Osteocyte (in vitro differentiated cells): Measurements from ENCODE around the gene PNPLA2. TPM values are rescaled to one million over a fixed set of nuclear protein-coding genes. Genes with fewer than 3 reads are reported as not detected.

Experiments used
- DNase-seq: peaks from one replicate; pipeline ENCODE4 v3.0.0; 2021; ENCODE audit warnings: mixed read lengths; ENCODE audit not compliant: unreplicated experiment; ENCODE audit errors: extremely low spot score
- H3K27ac Mint-ChIP-seq: one replicate; pipeline ENCODE4 v1.8.0; 2021; ENCODE audit warnings: mild to moderate bottlenecking, mixed read lengths; ENCODE audit not compliant: unreplicated experiment
- H3K27me3 Mint-ChIP-seq: one replicate; pipeline ENCODE4 v1.8.0; 2021; ENCODE audit warnings: mixed read lengths; ENCODE audit not compliant: unreplicated experiment
- H3K36me3 Mint-ChIP-seq: one replicate; pipeline ENCODE4 v1.8.0; 2021; ENCODE audit warnings: mixed read lengths; ENCODE audit not compliant: unreplicated experiment
- H3K4me1 Mint-ChIP-seq: one replicate; pipeline ENCODE4 v1.8.0; 2021; ENCODE audit warnings: mixed read lengths; ENCODE audit not compliant: unreplicated experiment
- H3K4me3 Mint-ChIP-seq: one replicate; pipeline ENCODE4 v1.8.0; 2021; ENCODE audit warnings: mild to moderate bottlenecking, moderate library complexity, mixed read lengths; ENCODE audit not compliant: unreplicated experiment
- H3K9me3 Mint-ChIP-seq: one replicate; pipeline ENCODE4 v1.8.0; 2021; ENCODE audit warnings: mixed read lengths; ENCODE audit not compliant: unreplicated experiment
- total RNA-seq: library from RNA; stranded (reverse); gene quantifications from 2 replicates; pipeline ENCODE4 v1.2.1, GENCODE V29; 2021
- TF ChIP-seq, protein P1 (sequence below): fragments of 200-600 bp; sonication (generic); IDR thresholded peaks from 2 replicates; pipeline ENCODE4 v1.5.0; 2021; ENCODE audit warnings: antibody characterized with exemption, mild to moderate bottlenecking, moderate library complexity

PNPLA2 gene
- total RNA-seq, 1 donor from 2014 or later = 96.4 TPM

- Mint-ChIP-seq H3K27ac (peak overlapping the region; percentile 88), H3K4me3 (peak overlapping the region; percentile 86), H3K36me3 (no peaks in the 10 kb centered on the region), H3K4me1 (peaks cover 23% of the 10 kb centered on the region), H3K9me3 (no peaks in the 10 kb centered on the region), H3K27me3 (no peaks in the 10 kb centered on the region)
- no peak for DNase-seq
- TF ChIP-seq, protein P1, sequence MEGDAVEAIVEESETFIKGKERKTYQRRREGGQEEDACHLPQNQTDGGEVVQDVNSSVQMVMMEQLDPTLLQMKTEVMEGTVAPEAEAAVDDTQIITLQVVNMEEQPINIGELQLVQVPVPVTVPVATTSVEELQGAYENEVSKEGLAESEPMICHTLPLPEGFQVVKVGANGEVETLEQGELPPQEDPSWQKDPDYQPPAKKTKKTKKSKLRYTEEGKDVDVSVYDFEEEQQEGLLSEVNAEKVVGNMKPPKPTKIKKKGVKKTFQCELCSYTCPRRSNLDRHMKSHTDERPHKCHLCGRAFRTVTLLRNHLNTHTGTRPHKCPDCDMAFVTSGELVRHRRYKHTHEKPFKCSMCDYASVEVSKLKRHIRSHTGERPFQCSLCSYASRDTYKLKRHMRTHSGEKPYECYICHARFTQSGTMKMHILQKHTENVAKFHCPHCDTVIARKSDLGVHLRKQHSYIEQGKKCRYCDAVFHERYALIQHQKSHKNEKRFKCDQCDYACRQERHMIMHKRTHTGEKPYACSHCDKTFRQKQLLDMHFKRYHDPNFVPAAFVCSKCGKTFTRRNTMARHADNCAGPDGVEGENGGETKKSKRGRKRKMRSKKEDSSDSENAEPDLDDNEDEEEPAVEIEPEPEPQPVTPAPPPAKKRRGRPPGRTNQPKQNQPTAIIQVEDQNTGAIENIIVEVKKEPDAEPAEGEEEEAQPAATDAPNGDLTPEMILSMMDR = no peak
These were observed 42.0 kb upstream of the PNPLA2 start for GRCh38 chr11:776561-777287.

DNA sequence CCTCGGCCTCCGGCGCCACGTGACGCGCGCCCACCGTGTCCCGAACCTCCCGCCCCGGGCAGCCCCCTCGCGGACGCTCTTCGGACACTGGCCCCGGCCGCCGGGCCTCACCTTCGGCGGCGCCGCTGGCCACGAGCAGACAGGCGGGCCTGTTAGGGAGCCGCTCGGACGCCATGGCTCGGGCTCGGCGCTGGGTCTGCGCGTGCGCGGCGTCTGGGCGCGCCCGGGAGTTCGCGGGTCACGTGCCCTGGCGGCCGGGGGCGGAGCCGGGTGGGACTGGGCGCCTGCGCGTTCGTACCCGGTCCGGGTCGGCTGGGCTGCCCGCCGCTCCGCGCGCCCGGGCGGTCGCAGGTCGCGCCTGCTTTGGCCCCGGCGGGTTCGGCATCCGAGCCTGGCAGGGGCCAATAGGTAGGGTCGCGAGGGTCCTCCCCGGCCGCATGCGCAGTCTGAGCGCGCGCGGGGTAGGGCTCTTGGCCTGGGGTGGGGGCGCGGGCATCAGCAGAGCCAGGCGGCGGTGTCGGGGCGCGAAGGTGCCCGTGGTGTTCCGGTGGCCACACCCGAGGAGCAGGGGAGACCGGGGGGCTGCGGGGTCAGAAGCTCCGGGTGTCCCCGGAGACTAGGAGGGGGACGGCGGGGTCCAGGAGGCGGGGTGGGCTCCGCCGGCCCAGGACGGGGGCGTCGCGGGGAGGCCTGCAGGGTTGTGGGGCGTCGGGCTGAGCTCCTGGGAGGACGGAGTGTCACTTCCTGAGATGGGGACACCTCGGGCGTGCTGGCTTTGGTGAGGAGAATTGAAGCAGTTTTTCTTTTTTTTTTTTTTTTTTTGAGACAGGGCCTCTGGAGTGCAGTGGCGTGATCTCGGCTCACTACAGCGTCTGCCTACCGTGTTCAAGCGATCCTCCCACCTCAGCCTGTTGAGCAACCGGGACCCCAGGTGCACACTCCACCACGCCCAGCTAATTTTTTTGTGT is 41.1 kb upstream of the PNPLA2 start, which contains the start of gene GATD1:
TSS of gene GATD1 (minus strand) at position 200 of the 968 bp plus-strand sequence. CDS start at position 175, 25 bp downstream.
- DNase-seq = peak; percentile 98
- H3K4me1 Mint-ChIP-seq = peaks cover 23% of the 10 kb centered on the region
- H3K4me3 Mint-ChIP-seq = peak within 1 kb of the TSS; percentile 86
- peak within 1 kb of the TSS; percentile 88 for H3K27ac Mint-ChIP-seq
- H3K27me3 Mint-ChIP-seq = no peaks in the 10 kb centered on the region
- TF ChIP-seq, protein P1 = no peak
- H3K36me3 Mint-ChIP-seq = no peaks in the 10 kb centered on the region
- no peaks in the 10 kb centered on the region for H3K9me3 Mint-ChIP-seq

DNA sequence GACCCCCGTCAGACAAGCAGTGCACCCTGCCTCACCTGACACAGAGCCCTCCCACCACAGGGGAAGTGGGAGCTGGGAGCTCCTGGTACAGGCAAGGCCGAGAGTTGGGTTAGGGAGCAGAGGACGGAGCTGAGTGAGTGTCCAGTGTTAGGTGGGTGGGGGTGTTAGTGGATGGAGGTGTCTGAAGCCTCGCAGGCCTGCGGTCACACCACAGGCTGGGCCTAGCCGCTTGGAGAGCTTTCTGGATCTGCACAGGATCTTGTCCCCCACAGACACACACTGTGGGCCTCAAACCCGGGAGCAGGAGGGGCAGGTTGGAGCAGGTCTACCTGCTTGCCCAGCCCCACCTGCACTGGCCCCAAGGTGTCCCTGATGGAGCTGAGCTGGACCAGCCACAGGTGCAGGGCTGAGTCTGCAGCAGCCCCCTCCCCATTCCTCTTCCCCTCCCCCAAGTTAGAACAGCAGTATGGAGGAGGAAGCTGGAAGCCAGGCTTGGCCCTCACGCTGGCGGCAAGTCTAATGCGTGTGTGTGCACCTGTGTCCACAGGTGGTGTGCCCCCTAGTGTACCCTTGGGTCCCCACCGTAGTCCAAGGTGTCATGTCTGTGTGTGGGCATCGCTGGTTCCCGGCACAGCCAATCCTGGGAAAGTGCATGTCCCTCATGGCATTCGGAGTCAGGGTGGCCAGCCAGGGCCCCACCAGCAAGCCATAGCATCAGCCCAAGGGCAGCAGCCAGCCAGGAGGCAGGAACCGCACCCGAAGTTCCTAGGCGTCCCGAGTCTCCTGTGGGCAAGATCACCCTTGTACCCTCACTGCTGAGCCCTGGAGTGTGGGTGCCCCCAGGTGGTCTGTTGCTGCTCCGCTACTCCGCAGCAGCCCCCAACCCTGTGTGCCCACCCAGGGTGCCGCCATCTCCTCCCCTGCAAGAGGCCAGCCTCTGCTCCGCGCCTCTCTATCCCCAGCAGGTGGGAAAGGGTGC is 39.4 kb upstream of the PNPLA2 start:
- Mint-ChIP-seq H3K36me3 (peaks cover 3% of the 10 kb centered on the region), H3K4me3 (peak overlapping the region; percentile 42), H3K9me3 (no peaks in the 10 kb centered on the region), H3K27ac (no peak overlapping the region), H3K4me1 (peaks cover 32% of the 10 kb centered on the region), H3K27me3 (no peaks in the 10 kb centered on the region)
- TF ChIP-seq, protein P1 = no peak
- DNase-seq = no peak

DNA sequence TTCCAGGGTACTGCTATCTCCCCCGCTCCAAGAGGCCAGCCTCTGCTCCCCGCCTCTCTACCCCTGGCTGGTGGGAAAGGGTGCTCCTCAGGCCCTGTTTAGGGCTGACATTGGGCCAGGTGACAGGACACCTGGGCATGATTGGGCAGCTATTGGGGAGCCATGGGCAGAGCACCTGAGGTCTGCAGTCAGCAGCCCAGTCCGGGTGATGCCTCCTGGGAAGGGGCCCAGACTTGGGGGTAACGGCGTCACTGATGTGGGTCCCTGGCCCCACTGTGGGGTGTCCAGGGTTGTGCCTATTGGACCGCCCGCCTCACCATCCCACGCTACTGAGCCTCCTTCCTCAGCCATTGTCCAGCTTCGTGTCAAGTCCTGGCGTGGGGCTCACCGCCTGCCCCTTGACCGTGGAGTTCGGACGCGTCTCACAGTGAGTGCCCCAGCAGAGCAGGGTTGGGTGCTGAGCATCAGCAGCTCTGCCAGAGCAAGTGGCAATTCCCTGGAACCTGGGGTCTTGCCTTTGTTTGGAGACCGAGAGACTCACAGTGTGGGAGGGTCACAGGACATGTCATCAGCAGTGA is 38.7 kb upstream of the PNPLA2 start:
- Mint-ChIP-seq H3K27ac (no peak overlapping the region), H3K27me3 (no peaks in the 10 kb centered on the region), H3K36me3 (peaks cover 3% of the 10 kb centered on the region), H3K4me1 (peaks cover 26% of the 10 kb centered on the region), H3K4me3 (no peak overlapping the region), H3K9me3 (no peaks in the 10 kb centered on the region)
- no peak for DNase-seq
- TF ChIP-seq, protein P1 = no peak
